Measurements from ENCODE around the gene CCDC183. TPM values are rescaled to one million over a fixed set of nuclear protein-coding genes. Genes with fewer than 3 reads are reported as not detected.
"Not testable (repeated sequence)": the region's sequence is repeated elsewhere in the genome, so short reads cannot be mapped to it uniquely, and the experiment has no call there.

The CCDC183 gene
- total RNA-seq, 1 donor from 2014 or later: 0.84 TPM

DNA sequence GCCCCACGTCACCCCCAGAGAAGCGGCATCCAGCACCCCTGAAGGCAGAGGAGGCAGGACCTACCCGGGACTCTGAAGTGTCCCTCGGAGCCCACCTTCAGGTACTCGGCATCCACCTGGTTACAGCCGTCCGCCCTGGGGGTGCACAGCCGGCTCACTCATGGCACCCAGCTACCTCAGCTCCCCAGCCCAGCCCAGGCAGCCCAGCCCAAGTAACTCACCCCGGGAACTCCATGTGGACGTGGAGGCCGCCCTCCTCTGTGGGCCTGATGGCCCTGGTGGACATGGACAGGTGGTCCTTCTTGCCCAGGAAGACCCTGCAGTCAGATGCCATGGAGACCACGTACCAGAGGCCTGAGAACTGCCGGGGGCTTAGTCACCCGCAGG, 32.5 kb upstream of the CCDC183 start:
- Histone ChIP-seq H3K4me1 (ENCODE audit: insufficient read depth, low read length) (no peaks in the 10 kb centered on the region), H3K79me2 (ENCODE audit: insufficient read depth, low read length) (no peaks in the 10 kb centered on the region), H4K20me1 (ENCODE audit: insufficient read depth, low read length) (no peaks in the 10 kb centered on the region), H3K9ac (ENCODE audit: low read length) (no peak overlapping the region), H3K4me2 (ENCODE audit: low read length) (no peak overlapping the region), H3K9me3 (ENCODE audit: insufficient read depth, low read depth, low read length) (no peaks in the 10 kb centered on the region), H3K36me3 (ENCODE audit: insufficient read depth, low read length) (no peaks in the 10 kb centered on the region), H3K27me3 (ENCODE audit: insufficient read depth, low read length) (peaks cover 3% of the 10 kb centered on the region), H3K4me3 (ENCODE audit: insufficient read depth, low read depth, low read length) (no peak overlapping the region), H2AFZ (ENCODE audit: low read depth, low read length) (no peak overlapping the region), H3K27ac (ENCODE audit: low read depth, low read length) (no peak overlapping the region)
- Mint-ChIP-seq H3K4me3 (ENCODE audit: unreplicated experiment) (no peak overlapping the region), H3K27me3 (ENCODE audit: low read depth, unreplicated experiment) (peaks cover 15% of the 10 kb centered on the region), H3K36me3 (ENCODE audit: low read depth, unreplicated experiment) (no peaks in the 10 kb centered on the region), H3K27ac (ENCODE audit: unreplicated experiment) (no peak overlapping the region), H3K9me3 (ENCODE audit: unreplicated experiment) (no peaks in the 10 kb centered on the region), H3K4me1 (ENCODE audit: low read depth, unreplicated experiment) (no peaks in the 10 kb centered on the region)
- TF ChIP-seq, protein P1, sequence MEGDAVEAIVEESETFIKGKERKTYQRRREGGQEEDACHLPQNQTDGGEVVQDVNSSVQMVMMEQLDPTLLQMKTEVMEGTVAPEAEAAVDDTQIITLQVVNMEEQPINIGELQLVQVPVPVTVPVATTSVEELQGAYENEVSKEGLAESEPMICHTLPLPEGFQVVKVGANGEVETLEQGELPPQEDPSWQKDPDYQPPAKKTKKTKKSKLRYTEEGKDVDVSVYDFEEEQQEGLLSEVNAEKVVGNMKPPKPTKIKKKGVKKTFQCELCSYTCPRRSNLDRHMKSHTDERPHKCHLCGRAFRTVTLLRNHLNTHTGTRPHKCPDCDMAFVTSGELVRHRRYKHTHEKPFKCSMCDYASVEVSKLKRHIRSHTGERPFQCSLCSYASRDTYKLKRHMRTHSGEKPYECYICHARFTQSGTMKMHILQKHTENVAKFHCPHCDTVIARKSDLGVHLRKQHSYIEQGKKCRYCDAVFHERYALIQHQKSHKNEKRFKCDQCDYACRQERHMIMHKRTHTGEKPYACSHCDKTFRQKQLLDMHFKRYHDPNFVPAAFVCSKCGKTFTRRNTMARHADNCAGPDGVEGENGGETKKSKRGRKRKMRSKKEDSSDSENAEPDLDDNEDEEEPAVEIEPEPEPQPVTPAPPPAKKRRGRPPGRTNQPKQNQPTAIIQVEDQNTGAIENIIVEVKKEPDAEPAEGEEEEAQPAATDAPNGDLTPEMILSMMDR (IDR thresholded peaks at IDR 0.05; ENCODE audit: insufficient read depth, low read depth, low read length): no peak
- no peak for TF ChIP-seq EZH2 (IDR thresholded peaks at IDR 0.05; ENCODE audit: insufficient read depth, low read length)
- FAIRE-seq (no peak), DNase-seq (ENCODE audit: low read depth) (no peak)

DNA sequence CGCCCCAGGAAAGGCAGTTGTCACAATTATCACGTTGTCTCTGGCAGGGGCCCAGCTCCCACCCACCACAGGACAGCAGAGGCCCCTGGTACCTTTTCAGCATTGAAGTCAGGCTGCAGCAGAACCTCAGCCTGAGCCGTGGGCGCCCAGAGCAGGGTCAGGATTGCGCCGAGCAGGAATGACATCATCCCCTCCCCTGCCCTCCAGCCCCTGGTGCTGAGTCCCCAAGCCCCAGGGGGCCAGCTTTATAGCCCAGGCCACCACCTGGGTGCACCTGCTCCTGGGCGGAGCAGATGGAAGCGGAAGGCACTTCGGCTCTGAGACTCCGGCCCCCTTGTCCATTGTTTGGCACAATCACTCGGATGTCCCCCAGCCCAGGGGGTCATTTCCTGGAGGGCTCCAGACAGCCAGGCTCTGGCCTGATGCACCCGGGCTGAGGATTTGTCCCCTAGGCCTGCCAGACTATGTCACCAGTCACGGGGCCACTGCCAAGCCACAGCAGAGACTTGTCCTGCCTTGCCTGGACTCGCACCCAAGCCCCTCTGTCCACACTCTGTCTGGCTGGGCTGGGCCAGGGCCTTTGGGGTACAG, 31.7 kb upstream of the CCDC183 start, which contains the start of gene LCN15:
TSS of gene LCN15 (minus strand) at position 218 of the 591 bp plus-strand sequence. CDS start at position 188, 30 bp downstream.
- Mint-ChIP-seq H3K4me3 (ENCODE audit: unreplicated experiment) (no peak within 1 kb of the TSS), H3K36me3 (ENCODE audit: low read depth, unreplicated experiment) (no peaks in the 10 kb centered on the region), H3K9me3 (ENCODE audit: unreplicated experiment) (no peaks in the 10 kb centered on the region), H3K27me3 (ENCODE audit: low read depth, unreplicated experiment) (peaks cover 15% of the 10 kb centered on the region), H3K4me1 (ENCODE audit: low read depth, unreplicated experiment) (no peaks in the 10 kb centered on the region), H3K27ac (ENCODE audit: unreplicated experiment) (no peak within 1 kb of the TSS)
- FAIRE-seq (no peak), DNase-seq (ENCODE audit: low read depth) (no peak)
- no peak within 1 kb of the TSS for H3K9ac ChIP-seq (ENCODE audit: low read length)
- no peak within 1 kb of the TSS for H2AFZ ChIP-seq (ENCODE audit: low read depth, low read length)
- no peaks in the 10 kb centered on the region for H4K20me1 ChIP-seq (ENCODE audit: insufficient read depth, low read length)
- no peak within 1 kb of the TSS for H3K4me2 ChIP-seq (ENCODE audit: low read length)
- TF ChIP-seq EZH2 (IDR thresholded peaks at IDR 0.05; ENCODE audit: insufficient read depth, low read length): no peak
- TF ChIP-seq, protein P1 (IDR thresholded peaks at IDR 0.05; ENCODE audit: insufficient read depth, low read depth, low read length): no peak
- no peaks in the 10 kb centered on the region for H3K4me1 ChIP-seq (ENCODE audit: insufficient read depth, low read length)
- H3K27ac ChIP-seq (ENCODE audit: low read depth, low read length): no peak within 1 kb of the TSS
- no peak within 1 kb of the TSS for H3K4me3 ChIP-seq (ENCODE audit: insufficient read depth, low read depth, low read length)
- H3K79me2 ChIP-seq (ENCODE audit: insufficient read depth, low read length): no peaks in the 10 kb centered on the region
- H3K36me3 ChIP-seq (ENCODE audit: insufficient read depth, low read length): no peaks in the 10 kb centered on the region
- H3K27me3 ChIP-seq (ENCODE audit: insufficient read depth, low read length): peaks cover 3% of the 10 kb centered on the region
- H3K9me3 ChIP-seq (ENCODE audit: insufficient read depth, low read depth, low read length): no peaks in the 10 kb centered on the region

DNA sequence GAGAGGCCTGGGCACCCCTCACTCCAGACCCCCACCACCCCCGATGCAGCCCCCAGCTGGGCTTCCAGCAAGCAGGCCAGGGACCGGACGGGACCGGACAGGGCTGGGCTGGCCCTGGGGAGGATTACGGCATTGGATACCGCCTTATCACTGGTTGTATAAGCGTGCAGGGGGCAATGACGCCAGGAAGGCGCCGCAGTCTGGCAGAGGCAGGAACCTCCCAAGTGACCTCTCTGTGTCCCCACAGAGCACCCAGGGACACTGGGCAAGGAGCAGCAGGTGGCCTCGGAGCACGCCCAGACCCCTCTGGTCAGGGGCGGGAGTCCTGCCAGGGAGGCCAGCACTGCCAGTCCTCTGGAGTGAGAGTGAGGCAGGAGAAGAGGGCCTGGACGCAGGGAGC, 31.1 kb upstream of the CCDC183 start:
- H3K36me3 Mint-ChIP-seq (ENCODE audit: low read depth, unreplicated experiment): no peaks in the 10 kb centered on the region
- H4K20me1 ChIP-seq (ENCODE audit: insufficient read depth, low read length): no peaks in the 10 kb centered on the region
- TF ChIP-seq, protein P1 (IDR thresholded peaks at IDR 0.05; ENCODE audit: insufficient read depth, low read depth, low read length): no peak
- no peak for TF ChIP-seq EZH2 (IDR thresholded peaks at IDR 0.05; ENCODE audit: insufficient read depth, low read length)
- DNase-seq (ENCODE audit: low read depth) (no peak), FAIRE-seq (no peak)
- no peaks in the 10 kb centered on the region for H3K79me2 ChIP-seq (ENCODE audit: insufficient read depth, low read length)
- H3K4me3 ChIP-seq (ENCODE audit: insufficient read depth, low read depth, low read length): no peak overlapping the region
- H3K9me3 Mint-ChIP-seq (ENCODE audit: unreplicated experiment): no peaks in the 10 kb centered on the region
- no peaks in the 10 kb centered on the region for H3K4me1 Mint-ChIP-seq (ENCODE audit: low read depth, unreplicated experiment)
- H3K27ac ChIP-seq (ENCODE audit: low read depth, low read length): no peak overlapping the region
- H3K4me1 ChIP-seq (ENCODE audit: insufficient read depth, low read length): no peaks in the 10 kb centered on the region
- no peaks in the 10 kb centered on the region for H3K36me3 ChIP-seq (ENCODE audit: insufficient read depth, low read length)
- H3K27ac Mint-ChIP-seq (ENCODE audit: unreplicated experiment): no peak overlapping the region
- no peak overlapping the region for H3K4me2 ChIP-seq (ENCODE audit: low read length)
- H2AFZ ChIP-seq (ENCODE audit: low read depth, low read length): no peak overlapping the region
- peaks cover 15% of the 10 kb centered on the region for H3K27me3 Mint-ChIP-seq (ENCODE audit: low read depth, unreplicated experiment)
- no peak overlapping the region for H3K9ac ChIP-seq (ENCODE audit: low read length)
- no peaks in the 10 kb centered on the region for H3K9me3 ChIP-seq (ENCODE audit: insufficient read depth, low read depth, low read length)
- H3K4me3 Mint-ChIP-seq (ENCODE audit: unreplicated experiment): no peak overlapping the region
- peaks cover 3% of the 10 kb centered on the region for H3K27me3 ChIP-seq (ENCODE audit: insufficient read depth, low read length)

DNA sequence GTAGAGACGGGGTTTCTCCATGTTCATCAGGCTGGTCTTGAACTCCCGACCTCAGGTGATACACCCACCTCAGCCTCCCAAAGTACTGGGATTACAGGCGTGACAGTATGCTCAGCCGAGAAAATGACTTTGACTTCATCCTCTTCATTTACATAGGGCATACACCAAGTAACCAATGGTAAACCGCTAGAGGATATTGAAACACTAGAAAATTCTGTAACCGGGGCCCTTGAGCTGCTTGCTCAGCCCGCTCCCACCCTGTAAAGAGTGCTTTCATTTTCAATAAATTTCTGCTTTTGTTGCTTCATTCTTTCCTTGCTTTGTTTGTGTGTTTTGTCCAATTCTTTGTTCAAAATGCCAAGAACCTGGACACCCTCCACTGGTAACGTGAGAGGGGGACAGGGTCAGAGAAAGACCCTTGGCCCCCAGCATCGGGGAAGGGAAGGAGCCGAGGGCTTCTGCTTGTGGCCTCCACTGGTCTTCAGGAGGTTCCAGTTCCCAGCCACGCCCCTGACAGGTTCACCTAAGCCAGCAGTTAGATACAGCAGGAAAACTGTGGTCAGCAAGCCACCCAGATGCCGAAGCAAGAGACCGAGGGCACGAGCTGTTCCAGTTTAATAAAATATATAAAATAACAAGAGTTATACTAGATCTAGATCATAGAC, 30.3 kb upstream of the CCDC183 start:
- H3K36me3 ChIP-seq (ENCODE audit: insufficient read depth, low read length); H3K9me3 ChIP-seq (ENCODE audit: insufficient read depth, low read depth, low read length); DNase-seq (ENCODE audit: low read depth); FAIRE-seq; H3K4me3 ChIP-seq (ENCODE audit: insufficient read depth, low read depth, low read length); H3K4me1 Mint-ChIP-seq (ENCODE audit: low read depth, unreplicated experiment); H3K36me3 Mint-ChIP-seq (ENCODE audit: low read depth, unreplicated experiment); H2AFZ ChIP-seq (ENCODE audit: low read depth, low read length); H3K4me2 ChIP-seq (ENCODE audit: low read length); H3K27me3 ChIP-seq (ENCODE audit: insufficient read depth, low read length); H3K79me2 ChIP-seq (ENCODE audit: insufficient read depth, low read length); H3K27ac ChIP-seq (ENCODE audit: low read depth, low read length); H4K20me1 ChIP-seq (ENCODE audit: insufficient read depth, low read length); H3K9me3 Mint-ChIP-seq (ENCODE audit: unreplicated experiment); H3K4me3 Mint-ChIP-seq (ENCODE audit: unreplicated experiment); H3K9ac ChIP-seq (ENCODE audit: low read length); H3K27ac Mint-ChIP-seq (ENCODE audit: unreplicated experiment); H3K4me1 ChIP-seq (ENCODE audit: insufficient read depth, low read length): not testable (repeated sequence)
- H3K27me3 Mint-ChIP-seq (ENCODE audit: low read depth, unreplicated experiment): peaks cover 15% of the 10 kb centered on the region

Measured in astrocyte (in vitro differentiated cells and primary cell).